ENCODE results near the gene NXPH2. TPM values are rescaled to one million over a fixed set of nuclear protein-coding genes. Genes with fewer than 3 reads are reported as not detected.

NXPH2 gene
- total and polyA plus RNA-seq, 9 of the 15 experiments (the other 6 are each of a cell fraction or from before 2014, with no cell fraction given) = not detected

GRCh38 chr2:138763971-138764370, 16.2 kb downstream of the NXPH2 start:
- H3K27ac ChIP-seq (ENCODE audit: extremely low read depth, low read depth, low read length) = no peak overlapping the region
- ChIA-PET POLR2A (no interaction called here), CTCF (ENCODE audit: low intra/inter-chr PET ratio) (no interaction called here)
- TF ChIP-seq RB1 (IDR thresholded peaks at IDR 0.05; ENCODE audit: low read depth) (no peak), SMAD3 (CRISPR knock-in tag; conservative IDR thresholded peaks at IDR 0.05) (no peak), CBFA2T2 (conservative IDR thresholded peaks at IDR 0.05) (no peak)
- TF ChIP-seq, protein P1, sequence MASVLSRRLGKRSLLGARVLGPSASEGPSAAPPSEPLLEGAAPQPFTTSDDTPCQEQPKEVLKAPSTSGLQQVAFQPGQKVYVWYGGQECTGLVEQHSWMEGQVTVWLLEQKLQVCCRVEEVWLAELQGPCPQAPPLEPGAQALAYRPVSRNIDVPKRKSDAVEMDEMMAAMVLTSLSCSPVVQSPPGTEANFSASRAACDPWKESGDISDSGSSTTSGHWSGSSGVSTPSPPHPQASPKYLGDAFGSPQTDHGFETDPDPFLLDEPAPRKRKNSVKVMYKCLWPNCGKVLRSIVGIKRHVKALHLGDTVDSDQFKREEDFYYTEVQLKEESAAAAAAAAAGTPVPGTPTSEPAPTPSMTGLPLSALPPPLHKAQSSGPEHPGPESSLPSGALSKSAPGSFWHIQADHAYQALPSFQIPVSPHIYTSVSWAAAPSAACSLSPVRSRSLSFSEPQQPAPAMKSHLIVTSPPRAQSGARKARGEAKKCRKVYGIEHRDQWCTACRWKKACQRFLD (CRISPR knock-in tag; IDR thresholded peaks at IDR 0.05) = no peak
- H2AFZ ChIP-seq (ENCODE audit: low read depth, low read length) = no peak overlapping the region
- intact Hi-C loops (cut with micrococcal nuclease) = no loop called here
- H3K27me3 ChIP-seq (ENCODE audit: control insufficient read depth in 2 of 2, insufficient read depth in 2 of 2, low read length in 2 of 2) = no peaks in the 10 kb centered on the region
- in situ Hi-C loops (cut with MboI) = no loop called here
- no peaks in the 10 kb centered on the region for H3K9me3 ChIP-seq (replicated peaks; ENCODE audit: control insufficient read depth, insufficient read depth, low read depth, low read length)
- no peaks in the 10 kb centered on the region for H4K20me1 ChIP-seq (replicated peaks; ENCODE audit: control insufficient read depth, insufficient read depth, low read length)
- no peak overlapping the region for H3K4me2 ChIP-seq (ENCODE audit: insufficient read depth, low read length)
- H3K36me3 ChIP-seq (ENCODE audit: control insufficient read depth, insufficient read depth, low read length) = no peaks in the 10 kb centered on the region
- no peak for FAIRE-seq
- H3K9ac ChIP-seq (ENCODE audit: insufficient read depth in 1 of 2, low read depth in 2 of 2, low read length in 2 of 2) = no peak overlapping the region
- no peak for DNase-seq (ENCODE audit: extremely low read depth in 1 of 4, low spot score in 3 of 4)
- no peak for ATAC-seq
- H3K4me1 ChIP-seq (replicated peaks in 1 of 2; ENCODE audit: control insufficient read depth in 2 of 2, insufficient read depth in 2 of 2, low read length in 2 of 2) = no peaks in the 10 kb centered on the region
- BruUV-seq (replicated peaks) = no TSS peak
- H3K79me2 ChIP-seq (ENCODE audit: control insufficient read depth, insufficient read depth, low read length) = no peaks in the 10 kb centered on the region
- H3K4me3 ChIP-seq = no peak overlapping the region
- no peaks in the 10 kb centered on the region for H3K9me1 ChIP-seq (ENCODE audit: control insufficient read depth, insufficient read depth, low read length)

- Histone ChIP-seq H3K36me3 (ENCODE audit: control insufficient read depth, insufficient read depth, low read length) (no peaks in the 10 kb centered on the region), H3K4me2 (ENCODE audit: insufficient read depth, low read length) (no peak overlapping the region), H4K20me1 (replicated peaks; ENCODE audit: control insufficient read depth, insufficient read depth, low read length) (no peaks in the 10 kb centered on the region), H3K27ac (ENCODE audit: extremely low read depth, low read depth, low read length) (no peak overlapping the region), H3K4me1 (replicated peaks in 1 of 2; ENCODE audit: control insufficient read depth in 2 of 2, insufficient read depth in 2 of 2, low read length in 2 of 2) (no peaks in the 10 kb centered on the region), H3K9me3 (replicated peaks; ENCODE audit: control insufficient read depth, insufficient read depth, low read depth, low read length) (no peaks in the 10 kb centered on the region), H3K4me3 (no peak overlapping the region), H3K9ac (ENCODE audit: insufficient read depth in 1 of 2, low read depth in 2 of 2, low read length in 2 of 2) (no peak overlapping the region), H3K79me2 (ENCODE audit: control insufficient read depth, insufficient read depth, low read length) (no peaks in the 10 kb centered on the region), H3K9me1 (ENCODE audit: control insufficient read depth, insufficient read depth, low read length) (no peaks in the 10 kb centered on the region), H3K27me3 (ENCODE audit: control insufficient read depth in 2 of 2, insufficient read depth in 2 of 2, low read length in 2 of 2) (no peaks in the 10 kb centered on the region), H2AFZ (ENCODE audit: low read depth, low read length) (no peak overlapping the region)
- in situ Hi-C loops (cut with MboI) = no loop called here
- BruUV-seq (replicated peaks) = no TSS peak
- FAIRE-seq (no peak), DNase-seq (ENCODE audit: extremely low read depth in 1 of 4, low spot score in 3 of 4) (no peak), ATAC-seq (no peak)
- TF ChIP-seq HMG20B (CRISPR knock-in tag; IDR thresholded peaks at IDR 0.05) (no peak), SREBF1 (IDR thresholded peaks at IDR 0.05; ENCODE audit: borderline replicate concordance, low read depth, low read length) (no peak), TSC22D4 (tag; IDR thresholded peaks at IDR 0.05) (no peak), HMGN3 (IDR thresholded peaks at IDR 0.05; ENCODE audit: borderline replicate concordance, extremely low read depth, insufficient read length, low read depth, low read length) (no peak), PHF21A (IDR thresholded peaks at IDR 0.05; ENCODE audit: borderline replicate concordance, low read depth) (no peak), RBM14 (IDR thresholded peaks at IDR 0.05; ENCODE audit: borderline replicate concordance, insufficient read depth, low read depth, low read length) (no peak)
- TF ChIP-seq, protein P2, sequence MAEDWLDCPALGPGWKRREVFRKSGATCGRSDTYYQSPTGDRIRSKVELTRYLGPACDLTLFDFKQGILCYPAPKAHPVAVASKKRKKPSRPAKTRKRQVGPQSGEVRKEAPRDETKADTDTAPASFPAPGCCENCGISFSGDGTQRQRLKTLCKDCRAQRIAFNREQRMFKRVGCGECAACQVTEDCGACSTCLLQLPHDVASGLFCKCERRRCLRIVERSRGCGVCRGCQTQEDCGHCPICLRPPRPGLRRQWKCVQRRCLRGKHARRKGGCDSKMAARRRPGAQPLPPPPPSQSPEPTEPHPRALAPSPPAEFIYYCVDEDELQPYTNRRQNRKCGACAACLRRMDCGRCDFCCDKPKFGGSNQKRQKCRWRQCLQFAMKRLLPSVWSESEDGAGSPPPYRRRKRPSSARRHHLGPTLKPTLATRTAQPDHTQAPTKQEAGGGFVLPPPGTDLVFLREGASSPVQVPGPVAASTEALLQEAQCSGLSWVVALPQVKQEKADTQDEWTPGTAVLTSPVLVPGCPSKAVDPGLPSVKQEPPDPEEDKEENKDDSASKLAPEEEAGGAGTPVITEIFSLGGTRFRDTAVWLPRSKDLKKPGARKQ (CRISPR knock-in tag; IDR thresholded peaks at IDR 0.05) = no peak
- CTCF ChIA-PET (ENCODE audit: low intra/inter-chr PET ratio) = no interaction called here
- intact Hi-C loops (cut with micrococcal nuclease) = no loop called here
- POLR2A ChIA-PET = no interaction called here
Measured at GRCh38 chr2:138762533-138762932, 17.7 kb downstream of the NXPH2 start.
